ENCODE data around the gene ABCC1. TPM values are rescaled to one million over a fixed set of nuclear protein-coding genes. Genes with fewer than 3 reads are reported as not detected.

ABCC1 gene
- total and polyA plus RNA-seq, 9 donors, result 3.0 to 8.5 (median 5.7) TPM

GRCh38 chr16:16017812-16018211 is 68.4 kb downstream of the ABCC1 start:
- DNase-seq, result no peak
- 92% methylated on average over 3 of the region's 3 CpGs for WGBS (ENCODE audit: insufficient coverage)
- no peak overlapping the region for H3K4me3 ChIP-seq (ENCODE audit: low read length)
- no peak overlapping the region for H3K27ac ChIP-seq (ENCODE audit: low read length)
- H3K36me3 ChIP-seq (ENCODE audit: control insufficient read depth, insufficient read depth, low read length), result no peaks in the 10 kb centered on the region
- H3K4me1 ChIP-seq (ENCODE audit: control insufficient read depth, insufficient read depth, low read length), result peaks cover 13% of the 10 kb centered on the region
- no peaks in the 10 kb centered on the region for H3K9me3 ChIP-seq (replicated peaks; ENCODE audit: control insufficient read depth, low read depth, low read length)
- H3K27me3 ChIP-seq (ENCODE audit: control insufficient read depth, insufficient read depth, low read length), result no peaks in the 10 kb centered on the region

GRCh38 chr16:16018705-16019104 is 69.3 kb downstream of the ABCC1 start:
- H3K27ac ChIP-seq (ENCODE audit: low read length), result no peak overlapping the region
- H3K36me3 ChIP-seq (ENCODE audit: control insufficient read depth, insufficient read depth, low read length), result no peaks in the 10 kb centered on the region
- no peak overlapping the region for H3K4me3 ChIP-seq (ENCODE audit: low read length)
- no peak for DNase-seq
- no peaks in the 10 kb centered on the region for H3K9me3 ChIP-seq (replicated peaks; ENCODE audit: control insufficient read depth, low read depth, low read length)
- WGBS (ENCODE audit: insufficient coverage), result 90% methylated on average over 4 of the region's 4 CpGs
- H3K27me3 ChIP-seq (ENCODE audit: control insufficient read depth, insufficient read depth, low read length), result no peaks in the 10 kb centered on the region
- peaks cover 14% of the 10 kb centered on the region for H3K4me1 ChIP-seq (ENCODE audit: control insufficient read depth, insufficient read depth, low read length)

- Histone ChIP-seq H3K27me3 (ENCODE audit: control insufficient read depth, insufficient read depth, low read length) (no peaks in the 10 kb centered on the region), H3K27ac (ENCODE audit: low read length) (no peak overlapping the region), H3K9me3 (replicated peaks; ENCODE audit: control insufficient read depth, low read depth, low read length) (no peaks in the 10 kb centered on the region), H3K4me1 (ENCODE audit: control insufficient read depth, insufficient read depth, low read length) (peaks cover 14% of the 10 kb centered on the region), H3K4me3 (ENCODE audit: low read length) (no peak overlapping the region), H3K36me3 (ENCODE audit: control insufficient read depth, insufficient read depth, low read length) (no peaks in the 10 kb centered on the region)
- WGBS (ENCODE audit: insufficient coverage), result 94% methylated on average over 2 of the region's 4 CpGs
- no peak for DNase-seq
Observed at GRCh38 chr16:16019488-16019887, 70.1 kb downstream of the ABCC1 start.

- no CpG with 5 or more reads among the region's 3 CpGs for WGBS (ENCODE audit: insufficient coverage)
- Histone ChIP-seq H3K9me3 (replicated peaks; ENCODE audit: control insufficient read depth, low read depth, low read length) (no peaks in the 10 kb centered on the region), H3K4me3 (ENCODE audit: low read length) (no peak overlapping the region), H3K4me1 (ENCODE audit: control insufficient read depth, insufficient read depth, low read length) (peaks cover 14% of the 10 kb centered on the region), H3K27me3 (ENCODE audit: control insufficient read depth, insufficient read depth, low read length) (no peaks in the 10 kb centered on the region), H3K36me3 (ENCODE audit: control insufficient read depth, insufficient read depth, low read length) (no peaks in the 10 kb centered on the region), H3K27ac (ENCODE audit: low read length) (no peak overlapping the region)
- DNase-seq, result no peak
Observed at GRCh38 chr16:16020291-16020690, 70.9 kb downstream of the ABCC1 start.

- peaks cover 14% of the 10 kb centered on the region for H3K4me1 ChIP-seq (ENCODE audit: control insufficient read depth, insufficient read depth, low read length)
- no peaks in the 10 kb centered on the region for H3K36me3 ChIP-seq (ENCODE audit: control insufficient read depth, insufficient read depth, low read length)
Observed at GRCh38 chr16:16021020-16021419, 71.6 kb downstream of the ABCC1 start.

GRCh38 chr16:16021646-16021987 is 72.2 kb downstream of the ABCC1 start:
- Histone ChIP-seq H3K27me3 (ENCODE audit: control insufficient read depth, insufficient read depth, low read length) (no peaks in the 10 kb centered on the region), H3K4me1 (ENCODE audit: control insufficient read depth, insufficient read depth, low read length) (peaks cover 14% of the 10 kb centered on the region), H3K27ac (ENCODE audit: low read length) (peak overlapping the region; percentile 59), H3K4me3 (ENCODE audit: low read length) (no peak overlapping the region), H3K9me3 (replicated peaks; ENCODE audit: control insufficient read depth, low read depth, low read length) (no peaks in the 10 kb centered on the region), H3K36me3 (ENCODE audit: control insufficient read depth, insufficient read depth, low read length) (no peaks in the 10 kb centered on the region)
- WGBS (ENCODE audit: insufficient coverage), result 13% methylated on average over 1 of the region's 9 CpGs
- DNase-seq, result no peak

More at GRCh38 chr16:16021020-16021419, 71.6 kb downstream of the ABCC1 start:
- H3K27ac ChIP-seq (ENCODE audit: low read length), result no peak overlapping the region
- 60% methylated on average over 1 of the region's 3 CpGs for WGBS (ENCODE audit: insufficient coverage)
- no peak for DNase-seq
- H3K4me3 ChIP-seq (ENCODE audit: low read length), result no peak overlapping the region
- no peaks in the 10 kb centered on the region for H3K27me3 ChIP-seq (ENCODE audit: control insufficient read depth, insufficient read depth, low read length)
- no peaks in the 10 kb centered on the region for H3K9me3 ChIP-seq (replicated peaks; ENCODE audit: control insufficient read depth, low read depth, low read length)

GRCh38 chr16:16021988-16022682 is 72.7 kb downstream of the ABCC1 start:
- DNase-seq, result peak; percentile 95
- no peaks in the 10 kb centered on the region for H3K36me3 ChIP-seq (ENCODE audit: control insufficient read depth, insufficient read depth, low read length)
- no peak overlapping the region for H3K4me3 ChIP-seq (ENCODE audit: low read length)
- H3K4me1 ChIP-seq (ENCODE audit: control insufficient read depth, insufficient read depth, low read length), result peaks cover 14% of the 10 kb centered on the region
- 22% methylated on average over 6 of the region's 10 CpGs for WGBS (ENCODE audit: insufficient coverage)
- H3K9me3 ChIP-seq (replicated peaks; ENCODE audit: control insufficient read depth, low read depth, low read length), result no peaks in the 10 kb centered on the region
- H3K27me3 ChIP-seq (ENCODE audit: control insufficient read depth, insufficient read depth, low read length), result no peaks in the 10 kb centered on the region
- peak overlapping the region; percentile 59 for H3K27ac ChIP-seq (ENCODE audit: low read length)

- Histone ChIP-seq H3K4me1 (ENCODE audit: control insufficient read depth, insufficient read depth, low read length) (peaks cover 14% of the 10 kb centered on the region), H3K27ac (ENCODE audit: low read length) (no peak overlapping the region), H3K4me3 (ENCODE audit: low read length) (no peak overlapping the region), H3K27me3 (ENCODE audit: control insufficient read depth, insufficient read depth, low read length) (no peaks in the 10 kb centered on the region), H3K9me3 (replicated peaks; ENCODE audit: control insufficient read depth, low read depth, low read length) (no peaks in the 10 kb centered on the region), H3K36me3 (ENCODE audit: control insufficient read depth, insufficient read depth, low read length) (no peaks in the 10 kb centered on the region)
- 100% methylated on average over 1 of the region's 5 CpGs for WGBS (ENCODE audit: insufficient coverage)
- no peak for DNase-seq
Observed at GRCh38 chr16:16022683-16023064, 73.3 kb downstream of the ABCC1 start.

- DNase-seq, result peak; percentile 28
- Histone ChIP-seq H3K4me1 (ENCODE audit: control insufficient read depth, insufficient read depth, low read length) (peaks cover 14% of the 10 kb centered on the region), H3K27ac (ENCODE audit: low read length) (no peak overlapping the region)
Observed at GRCh38 chr16:16025214-16025968, 76.0 kb downstream of the ABCC1 start.

GRCh38 chr16:16027728-16028310 is 78.4 kb downstream of the ABCC1 start:
- 77% methylated on average over 3 of the region's 11 CpGs for WGBS (ENCODE audit: insufficient coverage)
- Histone ChIP-seq H3K36me3 (ENCODE audit: control insufficient read depth, insufficient read depth, low read length) (no peaks in the 10 kb centered on the region), H3K4me3 (ENCODE audit: low read length) (no peak overlapping the region), H3K27ac (ENCODE audit: low read length) (no peak overlapping the region), H3K27me3 (ENCODE audit: control insufficient read depth, insufficient read depth, low read length) (no peaks in the 10 kb centered on the region), H3K9me3 (replicated peaks; ENCODE audit: control insufficient read depth, low read depth, low read length) (no peaks in the 10 kb centered on the region), H3K4me1 (ENCODE audit: control insufficient read depth, insufficient read depth, low read length) (peaks cover under 1% of the 10 kb centered on the region)
- DNase-seq, result no peak

More at GRCh38 chr16:16025214-16025968, 76.0 kb downstream of the ABCC1 start:
- no peaks in the 10 kb centered on the region for H3K9me3 ChIP-seq (replicated peaks; ENCODE audit: control insufficient read depth, low read depth, low read length)
- H3K4me3 ChIP-seq (ENCODE audit: low read length), result no peak overlapping the region
- no peaks in the 10 kb centered on the region for H3K27me3 ChIP-seq (ENCODE audit: control insufficient read depth, insufficient read depth, low read length)
- WGBS (ENCODE audit: insufficient coverage), result 92% methylated on average over 7 of the region's 11 CpGs
- no peaks in the 10 kb centered on the region for H3K36me3 ChIP-seq (ENCODE audit: control insufficient read depth, insufficient read depth, low read length)

Data from muscle of leg (tissue), 11 donors.